Keratinocyte (primary cell): ENCODE data around the gene GPR173.

Experiments
- EZH2 ChIP-seq: IDR thresholded peaks from one replicate; pipeline ENCODE4 v1.6.1; 2012; ENCODE audit warnings: inconsistent platforms, mild to moderate bottlenecking, low read length, moderate library complexity
- TF ChIP-seq, protein P1 (sequence below), 3 experiments: IDR thresholded peaks in 1 of 3; conservative IDR thresholded peaks in 1 of 3; optimal IDR thresholded peaks in 1 of 3; 2 replicates in 2 of 3; 3 replicates in 1 of 3; pipeline versions ENCODE3 to v1.5.1; 2011; ENCODE audit warnings: low read length in 3 of 3, mild to moderate bottlenecking in 3 of 3, moderate library complexity in 2 of 3, control low read depth in 1 of 3, inconsistent platforms in 1 of 3; ENCODE audit not compliant: insufficient read depth in 2 of 3; ENCODE audit errors: extremely low read depth in 1 of 3

DNA sequence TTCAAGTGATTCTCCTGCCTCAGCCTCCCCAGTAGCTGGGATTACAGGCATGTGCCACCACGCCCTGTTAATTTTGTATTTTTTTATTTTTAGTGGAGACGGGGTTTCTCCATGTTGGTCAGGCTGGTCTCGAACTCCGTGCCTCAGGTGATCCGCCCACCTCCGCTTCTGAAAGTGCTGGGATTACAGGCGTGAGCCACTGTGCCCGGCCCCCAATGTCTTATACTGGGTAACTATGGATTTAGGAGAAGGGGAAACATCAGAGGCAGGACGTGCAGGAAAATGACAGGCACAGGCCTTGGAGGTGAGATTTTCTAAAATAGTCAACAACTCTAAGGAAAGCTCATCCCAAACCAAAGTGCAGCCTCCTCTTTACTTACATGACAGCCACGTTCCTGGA, 22.5 kb downstream of the GPR173 start:
- TF ChIP-seq, protein P1, sequence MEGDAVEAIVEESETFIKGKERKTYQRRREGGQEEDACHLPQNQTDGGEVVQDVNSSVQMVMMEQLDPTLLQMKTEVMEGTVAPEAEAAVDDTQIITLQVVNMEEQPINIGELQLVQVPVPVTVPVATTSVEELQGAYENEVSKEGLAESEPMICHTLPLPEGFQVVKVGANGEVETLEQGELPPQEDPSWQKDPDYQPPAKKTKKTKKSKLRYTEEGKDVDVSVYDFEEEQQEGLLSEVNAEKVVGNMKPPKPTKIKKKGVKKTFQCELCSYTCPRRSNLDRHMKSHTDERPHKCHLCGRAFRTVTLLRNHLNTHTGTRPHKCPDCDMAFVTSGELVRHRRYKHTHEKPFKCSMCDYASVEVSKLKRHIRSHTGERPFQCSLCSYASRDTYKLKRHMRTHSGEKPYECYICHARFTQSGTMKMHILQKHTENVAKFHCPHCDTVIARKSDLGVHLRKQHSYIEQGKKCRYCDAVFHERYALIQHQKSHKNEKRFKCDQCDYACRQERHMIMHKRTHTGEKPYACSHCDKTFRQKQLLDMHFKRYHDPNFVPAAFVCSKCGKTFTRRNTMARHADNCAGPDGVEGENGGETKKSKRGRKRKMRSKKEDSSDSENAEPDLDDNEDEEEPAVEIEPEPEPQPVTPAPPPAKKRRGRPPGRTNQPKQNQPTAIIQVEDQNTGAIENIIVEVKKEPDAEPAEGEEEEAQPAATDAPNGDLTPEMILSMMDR (optimal IDR thresholded peaks at IDR 0.05 in 1 of 3, IDR thresholded peaks at IDR 0.05 in 1 of 3, conservative IDR thresholded peaks at IDR 0.05 in 1 of 3; ENCODE audit: extremely low read depth in 1 of 3, insufficient read depth in 2 of 3, low read length in 3 of 3), result no peak
- no peak for TF ChIP-seq EZH2
